HepG2 (cell line): ENCODE results near the gene ZBTB7C. TPM values are rescaled to one million over a fixed set of nuclear protein-coding genes. Genes with fewer than 3 reads are reported as not detected.

Source experiments
- ATAC-seq: fragments of 200-7000 bp; cut with Tn5 transposase; 3 replicates; pipeline ENCODE4 v1.9.1; 2020; ENCODE audit warnings: mild to moderate bottlenecking, moderate library complexity
- BruUV-seq: library from RNA; stranded (reverse); fragments of 400-500 nt; replicated peaks from 2 replicates; lab custom pipeline; 2021; lab: Mats Ljungman, UMichigan
- CTCF ChIA-PET: fragments of 300-600 bp; formaldehyde crosslinking; extraction: SDS; loops from one replicate; lab custom pipeline; 2021; ENCODE audit warnings: low total read pairs, inconsistent platforms, low intra/inter-chr PET ratio; lab: Yijun Ruan, JAX
- POLR2A ChIA-PET: fragments of 350-600 bp; sonication (Branson Sonifier 250); formaldehyde crosslinking; loops from one replicate; lab custom pipeline; 2020; ENCODE audit warnings: antibody characterized with exemption, inconsistent platforms; lab: Yijun Ruan, JAX
- DNase-seq: peaks from one replicate; pipeline ENCODE4 v3.0.0-alpha.2; 2015; ENCODE audit warnings: low spot score
- FAIRE-seq: peaks from 3 replicates; lab custom pipeline; 2011; peaks lifted over from hg19 to GRCh38; lab: Jason Lieb, UNC
- H2AFZ ChIP-seq: one replicate; pipeline ENCODE4 v1.6.1; 2011; ENCODE audit warnings: low read length, inconsistent platforms
- H3K27ac ChIP-seq: fragments of 300-600 bp; 3 replicates; pipeline ENCODE4 v1.8.0; 2011; ENCODE audit warnings: mixed run types, mild to moderate bottlenecking, mixed read lengths, low read length, inconsistent platforms; ENCODE audit not compliant: insufficient read depth; ENCODE audit errors: extremely low read length
- H3K27me3 ChIP-seq, 2 experiments: fragments of 200-600 bp in 1 of 2; 2 replicates in 1 of 2; 3 replicates in 1 of 2; pipeline versions ENCODE4 v1.6.0 to v1.8.0; 2011; ENCODE audit warnings: low read length in 2 of 2, mild to moderate bottlenecking in 2 of 2, moderate library complexity in 2 of 2, inconsistent platforms in 1 of 2; ENCODE audit not compliant: insufficient read depth in 2 of 2, control insufficient read depth in 1 of 2
- H3K36me3 ChIP-seq, 2 experiments: fragments of 200-600 bp in 1 of 2; replicated peaks in 1 of 2; 2 replicates in 1 of 2; 3 replicates in 1 of 2; pipeline versions ENCODE4 v1.5.1 to v1.8.0; 2011; ENCODE audit warnings: low read length in 2 of 2, inconsistent platforms in 1 of 2; ENCODE audit not compliant: insufficient read depth in 2 of 2, control insufficient read depth in 1 of 2
- H3K4me1 ChIP-seq: 2 replicates; pipeline ENCODE4 v1.5.1; 2012; ENCODE audit warnings: low read length, inconsistent platforms; ENCODE audit not compliant: insufficient read depth
- H3K4me2 ChIP-seq: 2 replicates; pipeline ENCODE4 v1.6.0; 2011; ENCODE audit warnings: low read depth, low read length, inconsistent platforms
- H3K4me3 ChIP-seq, 3 experiments: fragments of 200-600 bp in 1 of 3; sonication (generic), shearing (Covaris generic) in 1 of 3; replicated peaks in 1 of 3; 2 replicates each; pipeline ENCODE4 v1.5.1; 2011 to 2016; ENCODE audit warnings: low read length in 3 of 3, inconsistent platforms in 2 of 3, low read depth in 2 of 3, mild to moderate bottlenecking in 2 of 3, control low read depth in 1 of 3, mixed read lengths in 1 of 3; ENCODE audit not compliant: insufficient read depth in 1 of 3
- H3K79me2 ChIP-seq: one replicate; pipeline ENCODE4 v1.6.1; 2011; ENCODE audit warnings: low read length, inconsistent platforms; ENCODE audit not compliant: insufficient read depth
- H3K9ac ChIP-seq: 2 replicates; pipeline ENCODE4 v1.6.0; 2011; ENCODE audit warnings: mild to moderate bottlenecking, low read depth, low read length, inconsistent platforms; ENCODE audit not compliant: insufficient read depth
- H3K9me3 ChIP-seq: 2 replicates; pipeline ENCODE4 v1.5.1; 2012; ENCODE audit warnings: mild to moderate bottlenecking, low read length
- H4K20me1 ChIP-seq: 2 replicates; pipeline ENCODE4 v1.6.0; 2011; ENCODE audit warnings: inconsistent platforms, mild to moderate bottlenecking, low read length, moderate library complexity; ENCODE audit not compliant: insufficient read depth
- CHCHD3 ChIP-seq: sonication (generic); formaldehyde crosslinking; IDR thresholded peaks from 2 replicates; pipeline ENCODE4 v1.8.0; 2022; ENCODE audit warnings: mild to moderate bottlenecking, missing genetic modification reagents, moderate library complexity
- RNF2 ChIP-seq: fragments of 450-650 bp; conservative IDR thresholded peaks from 2 replicates; pipeline ENCODE4 v1.6.1; 2016; ENCODE audit warnings: low read depth
- ZKSCAN8 ChIP-seq: IDR thresholded peaks from 2 replicates; pipeline ENCODE4 v1.6.1; 2016; ENCODE audit warnings: borderline replicate concordance, missing genetic modification reagents, missing compliant biosample characterization
- WGBS: methylation state at CpG from one replicate; pipeline ENCODE4 v1.1.6; 2017; ENCODE audit warnings: low lambda C conversion rate; 5-methylcytosine and 5-hydroxymethylcytosine counted together
- in situ Hi-C: cut with HindIII; loops from 2 replicates; pipeline ENCODE4 v1.10.0; 2017; ENCODE audit warnings: low pct_unique_long_range_greater_than_20kb; ENCODE audit not compliant: extremely low pct_ligation_motif_present
- intact Hi-C: fragments of 100-400 bp; cut with micrococcal nuclease; formaldehyde crosslinking; loops from one replicate; pipeline ENCODE4 v1.10.0; 2022; ENCODE audit not compliant: unreplicated experiment
- polyA plus RNA-seq, 8 experiments: library from polyadenylated mRNA; depleted of rRNA in 3 of 8; stranded (reverse) in 7 of 8; unstranded in 1 of 8; fragments of >200 nt; fragmentation: Illumina TruSeq in 4 of 8; extraction: Trizol in 4 of 8; gene quantifications; 2 replicates each; pipeline versions ENCODE4 v1.2.1 to v1.2.3, GENCODE V29; 2011 to 2016; ENCODE audit warnings: low read depth in 4 of 8, missing spikeins in 1 of 8, mixed read lengths in 1 of 8; ENCODE audit not compliant: insufficient read depth in 1 of 8
- total RNA-seq, 5 experiments: library from RNA; depleted of rRNA; stranded (reverse); fragments of >200 nt; fragmentation: Illumina TruSeq; extraction: Trizol; gene quantifications; 2 replicates each; pipeline ENCODE4 v1.2.3, GENCODE V29; 2016; ENCODE audit warnings: low read depth in 1 of 5
- TF ChIP-seq, protein P1 (sequence below): sonication (generic); formaldehyde crosslinking; IDR thresholded peaks from 2 replicates; pipeline ENCODE4 v1.4.0; 2020; ENCODE audit warnings: mild to moderate bottlenecking, missing genetic modification reagents
- TF ChIP-seq, protein P2 (sequence below): sonication (generic); formaldehyde crosslinking; IDR thresholded peaks from 2 replicates; pipeline ENCODE4 v1.8.1; 2023; ENCODE audit warnings: mild to moderate bottlenecking, moderate library complexity, missing genetic modification reagents
- TF ChIP-seq, protein P3 (sequence below), 2 experiments: sonication (generic) in 1 of 2; formaldehyde crosslinking in 1 of 2; IDR thresholded peaks; 2 replicates each; pipeline versions ENCODE4 v1.6.1 to v1.9.0; 2014 to 2022; ENCODE audit warnings: antibody characterized with exemption in 1 of 2, borderline replicate concordance in 1 of 2, inconsistent platforms in 1 of 2, low read depth in 1 of 2, missing genetic modification reagents in 1 of 2

The ZBTB7C gene
- total and polyA plus RNA-seq, 2 of the 13 experiments (the other 11 are each of a cell fraction or from before 2014, with no cell fraction given): 0.01 to 0.04 TPM

DNA sequence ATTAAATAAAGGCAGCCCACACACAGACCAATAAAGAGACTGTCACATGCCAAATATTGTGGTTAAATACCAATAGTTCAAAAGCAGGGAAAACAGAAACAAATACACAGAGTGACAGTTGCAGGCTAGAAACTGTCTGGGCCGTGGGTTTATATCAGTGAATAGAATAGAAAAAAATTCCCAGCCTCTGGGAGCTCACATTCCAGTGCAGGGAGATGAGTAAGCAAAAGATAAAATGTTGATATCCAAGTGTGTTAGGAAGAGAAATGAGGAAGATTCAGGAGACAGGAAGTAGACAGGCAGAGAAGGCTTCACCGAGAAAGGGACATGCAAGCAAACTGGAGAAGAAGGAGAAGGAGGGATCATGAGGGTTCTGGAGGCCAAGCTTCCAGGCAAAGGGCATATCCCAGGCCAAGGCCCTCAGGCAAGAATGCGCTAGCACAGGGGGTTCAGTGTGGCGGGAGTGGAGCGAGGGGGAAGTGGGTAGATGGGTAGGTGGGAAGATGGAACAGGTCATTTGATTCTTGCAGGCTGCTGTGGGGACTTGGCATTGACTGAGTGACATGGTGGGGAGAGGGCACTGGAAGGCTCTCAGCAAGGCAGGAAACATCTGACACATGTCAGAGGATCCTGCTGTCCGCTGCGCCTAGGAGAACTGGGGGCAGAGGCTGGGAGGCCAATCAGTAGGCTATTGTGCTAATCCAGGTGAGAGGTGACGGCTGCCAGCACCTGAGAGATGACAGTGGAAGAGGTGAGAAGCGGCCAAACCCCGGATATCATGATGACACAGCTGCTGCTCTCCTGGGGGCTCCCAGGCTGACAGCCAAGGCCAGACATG lies 89.2 kb downstream of the ZBTB7C start:
- DNase-seq: no peak
- BruUV-seq: no TSS peak
- WGBS: 37% methylated on average over 5 of the region's 10 CpGs
- ChIA-PET POLR2A (no interaction called here), CTCF (no interaction called here)
- H2AFZ ChIP-seq: no peak overlapping the region
- ATAC-seq: no peak
- H3K4me2 ChIP-seq: no peak overlapping the region
- no peak overlapping the region for H3K4me3 ChIP-seq
- H3K79me2 ChIP-seq: no peaks in the 10 kb centered on the region
- H3K27me3 ChIP-seq: peaks cover 2% of the 10 kb centered on the region in 2 experiments; a peak in 2 of 5 replicates
- no peaks in the 10 kb centered on the region for H3K9me3 ChIP-seq
- intact Hi-C loops (no loop called here), in situ Hi-C loops (no loop called here)
- TF ChIP-seq, protein P1, sequence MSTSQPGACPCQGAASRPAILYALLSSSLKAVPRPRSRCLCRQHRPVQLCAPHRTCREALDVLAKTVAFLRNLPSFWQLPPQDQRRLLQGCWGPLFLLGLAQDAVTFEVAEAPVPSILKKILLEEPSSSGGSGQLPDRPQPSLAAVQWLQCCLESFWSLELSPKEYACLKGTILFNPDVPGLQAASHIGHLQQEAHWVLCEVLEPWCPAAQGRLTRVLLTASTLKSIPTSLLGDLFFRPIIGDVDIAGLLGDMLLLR (CRISPR knock-in tag): no peak
- H3K4me1 ChIP-seq: no peaks in the 10 kb centered on the region
- H3K9ac ChIP-seq: no peak overlapping the region
- no peak for FAIRE-seq
- H3K27ac ChIP-seq: no peak overlapping the region
- no peaks in the 10 kb centered on the region for H3K36me3 ChIP-seq
- no peaks in the 10 kb centered on the region for H4K20me1 ChIP-seq

DNA sequence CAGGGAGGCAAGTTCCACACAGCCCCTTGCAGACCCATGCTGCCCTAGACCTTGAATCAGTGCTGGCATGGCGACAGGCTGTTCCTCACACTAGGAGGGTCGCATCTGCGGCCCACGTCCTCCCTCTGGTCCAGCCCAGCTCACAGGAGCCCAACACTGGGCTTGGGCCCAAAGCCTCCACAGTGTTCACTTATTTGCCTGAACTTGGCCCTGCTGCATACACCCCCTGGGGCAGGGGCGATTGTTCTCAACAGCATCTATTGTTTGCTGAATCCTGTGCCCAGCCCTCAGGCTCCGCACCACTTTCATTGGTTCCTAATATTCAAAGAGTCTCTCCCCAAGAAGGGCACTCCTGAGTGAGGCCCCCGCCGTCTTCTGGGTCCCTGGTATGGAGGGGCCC lies 90.7 kb downstream of the ZBTB7C start:
- Histone ChIP-seq H3K27me3 (peaks cover 5 to 17% of the 10 kb centered on the region in 2 experiments; a peak in 3 of 5 replicates), H3K36me3 (no peaks in the 10 kb centered on the region), H4K20me1 (no peaks in the 10 kb centered on the region), H3K4me3 (no peak overlapping the region), H3K27ac (no peak overlapping the region), H3K9me3 (no peaks in the 10 kb centered on the region), H2AFZ (no peak overlapping the region), H3K79me2 (no peaks in the 10 kb centered on the region), H3K4me2 (no peak overlapping the region), H3K4me1 (no peaks in the 10 kb centered on the region), H3K9ac (no peak overlapping the region)
- FAIRE-seq (no peak), DNase-seq (no peak), ATAC-seq (no peak)
- intact Hi-C loops: no loop called here
- CTCF ChIA-PET: no interaction called here
- WGBS: 60% methylated on average over 3 of the region's 8 CpGs
- POLR2A ChIA-PET: no interaction called here
- in situ Hi-C loops: no loop called here
- BruUV-seq: no TSS peak
- TF ChIP-seq, protein P2, sequence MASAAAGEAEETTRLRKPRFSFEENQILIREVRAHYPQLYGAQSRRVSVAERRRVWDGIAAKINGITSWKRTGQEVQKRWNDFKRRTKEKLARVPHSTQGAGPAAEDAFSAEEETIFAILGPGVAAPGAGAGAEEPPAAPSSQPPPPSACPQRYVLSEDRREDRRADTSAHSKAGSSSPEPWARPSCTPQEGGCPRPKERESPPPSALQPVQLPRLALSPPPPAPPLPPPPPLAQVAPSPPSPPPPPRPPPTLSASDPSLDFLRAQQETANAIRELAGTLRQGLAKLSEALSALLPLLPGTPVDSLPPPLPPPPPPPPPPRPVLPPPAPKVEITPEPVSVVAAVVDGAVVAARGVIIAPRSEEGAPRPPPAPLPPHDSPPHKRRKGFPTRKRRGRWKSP (CRISPR knock-in tag): no peak
- TF ChIP-seq CHCHD3 (CRISPR knock-in tag) (no peak), ZKSCAN8 (no peak), RNF2 (no peak)
- TF ChIP-seq, protein P3, sequence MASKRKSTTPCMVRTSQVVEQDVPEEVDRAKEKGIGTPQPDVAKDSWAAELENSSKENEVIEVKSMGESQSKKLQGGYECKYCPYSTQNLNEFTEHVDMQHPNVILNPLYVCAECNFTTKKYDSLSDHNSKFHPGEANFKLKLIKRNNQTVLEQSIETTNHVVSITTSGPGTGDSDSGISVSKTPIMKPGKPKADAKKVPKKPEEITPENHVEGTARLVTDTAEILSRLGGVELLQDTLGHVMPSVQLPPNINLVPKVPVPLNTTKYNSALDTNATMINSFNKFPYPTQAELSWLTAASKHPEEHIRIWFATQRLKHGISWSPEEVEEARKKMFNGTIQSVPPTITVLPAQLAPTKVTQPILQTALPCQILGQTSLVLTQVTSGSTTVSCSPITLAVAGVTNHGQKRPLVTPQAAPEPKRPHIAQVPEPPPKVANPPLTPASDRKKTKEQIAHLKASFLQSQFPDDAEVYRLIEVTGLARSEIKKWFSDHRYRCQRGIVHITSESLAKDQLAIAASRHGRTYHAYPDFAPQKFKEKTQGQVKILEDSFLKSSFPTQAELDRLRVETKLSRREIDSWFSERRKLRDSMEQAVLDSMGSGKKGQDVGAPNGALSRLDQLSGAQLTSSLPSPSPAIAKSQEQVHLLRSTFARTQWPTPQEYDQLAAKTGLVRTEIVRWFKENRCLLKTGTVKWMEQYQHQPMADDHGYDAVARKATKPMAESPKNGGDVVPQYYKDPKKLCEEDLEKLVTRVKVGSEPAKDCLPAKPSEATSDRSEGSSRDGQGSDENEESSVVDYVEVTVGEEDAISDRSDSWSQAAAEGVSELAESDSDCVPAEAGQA (IDR thresholded peaks at IDR 0.05; ENCODE audit: low read depth): no peak
- TF ChIP-seq, protein P3 (CRISPR knock-in tag; IDR thresholded peaks at IDR 0.05; ENCODE audit: borderline replicate concordance): no peak
